Muscle layer of colon (tissue), 2 donors: ENCODE measurements around the gene LRP1.

Source experiments
- H3K27ac ChIP-seq: one replicate; pipeline ENCODE4 v1.7.0; 2013; ENCODE audit warnings: low read depth, mild to moderate bottlenecking, low read length, moderate library complexity
- H3K27me3 ChIP-seq, 2 donors: one replicate each; pipeline ENCODE4 v1.7.0; 2013; ENCODE audit warnings: low read length in 2 of 2, mild to moderate bottlenecking in 2 of 2; ENCODE audit not compliant: insufficient read depth in 2 of 2, control insufficient read depth in 1 of 2
- H3K36me3 ChIP-seq: one replicate; pipeline ENCODE4 v1.7.0; 2013; ENCODE audit warnings: mild to moderate bottlenecking, low read length; ENCODE audit not compliant: insufficient read depth
- H3K4me1 ChIP-seq: one replicate; pipeline ENCODE4 v1.7.0; 2013; ENCODE audit warnings: mild to moderate bottlenecking, low read length; ENCODE audit not compliant: insufficient read depth
- H3K4me3 ChIP-seq, 2 donors: one replicate each; pipeline ENCODE4 v1.7.0; 2013; ENCODE audit warnings: low read length in 2 of 2, low read depth in 1 of 2, mild to moderate bottlenecking in 1 of 2, moderate library complexity in 1 of 2
- H3K9ac ChIP-seq: one replicate; pipeline ENCODE4 v1.7.0; 2013; ENCODE audit warnings: low read length
- H3K9me3 ChIP-seq: one replicate; pipeline ENCODE4 v1.7.0; 2013; ENCODE audit warnings: mild to moderate bottlenecking, low read length
- donor health status: abdominal sarcoma.
- donor health status: Adenocarcinoma of cecum.

LRP1 gene

DNA sequence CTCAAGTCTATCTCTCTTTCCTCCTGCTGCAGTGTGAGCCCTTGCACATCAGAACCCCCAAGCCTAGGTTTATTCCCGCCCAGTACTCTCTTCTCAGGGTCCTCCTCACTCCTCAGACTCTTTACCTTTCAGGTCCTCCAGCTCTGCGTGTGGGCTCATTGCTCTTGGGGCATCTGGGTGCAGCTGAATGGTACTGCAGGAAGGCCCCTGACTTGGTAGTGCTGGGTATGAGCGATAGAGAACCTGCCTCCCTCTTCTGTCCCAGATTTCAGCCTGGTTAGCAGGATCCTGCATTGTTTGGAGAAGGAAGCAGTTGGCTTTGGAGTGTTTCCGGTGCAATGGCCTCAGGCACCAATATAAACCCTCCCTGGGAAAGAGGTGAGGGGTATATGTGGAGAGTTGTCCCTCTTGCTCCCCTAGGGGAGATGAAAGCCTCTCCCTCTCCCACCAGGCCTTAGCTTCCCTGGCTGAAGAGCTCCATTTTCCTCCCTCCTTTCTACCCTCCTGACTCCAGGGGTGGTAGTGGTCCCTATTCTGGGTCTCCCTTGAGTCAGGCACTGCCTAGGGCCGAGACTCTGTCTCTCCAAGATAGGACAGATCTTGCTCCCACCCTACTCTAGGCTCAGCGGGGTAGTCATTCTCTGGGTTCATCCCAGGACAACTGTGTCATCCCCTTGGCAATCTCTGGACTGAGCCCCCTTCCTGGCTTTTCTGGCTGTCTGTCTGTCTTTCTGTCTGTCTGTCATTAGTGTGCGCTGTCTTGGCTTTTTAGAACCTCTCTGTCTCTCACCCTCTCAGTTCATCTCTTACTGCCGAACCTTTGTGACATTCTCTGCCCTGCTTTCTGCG is 3.8 kb downstream of the LRP1 start:
- H3K9ac ChIP-seq: peak overlapping the region; percentile 9
- no peaks in the 10 kb centered on the region for H3K9me3 ChIP-seq
- peak overlapping the region; percentile 41 for H3K27ac ChIP-seq
- peaks cover 66% of the 10 kb centered on the region for H3K4me1 ChIP-seq
- H3K36me3 ChIP-seq: peaks cover 6% of the 10 kb centered on the region
- peak overlapping the region in 1 of 2 donors; percentile 76 for H3K4me3 ChIP-seq
- H3K27me3 ChIP-seq: no peaks in the 10 kb centered on the region

GRCh38 chr12:57133013-57133569 is 4.8 kb downstream of the LRP1 start:
- Histone ChIP-seq H3K36me3 (peaks cover 6% of the 10 kb centered on the region), H3K4me1 (peaks cover 71% of the 10 kb centered on the region), H3K9me3 (no peaks in the 10 kb centered on the region), H3K27ac (peak overlapping the region; percentile 41), H3K9ac (peak overlapping the region; percentile 9), H3K4me3 (peak overlapping the region in 1 of 2 donors; percentile 76), H3K27me3 (no peaks in the 10 kb centered on the region)

- peaks cover 72% of the 10 kb centered on the region for H3K4me1 ChIP-seq
- peak overlapping the region; percentile 32 for H3K27ac ChIP-seq
- H3K9me3 ChIP-seq: no peaks in the 10 kb centered on the region
- peaks cover 13% of the 10 kb centered on the region for H3K36me3 ChIP-seq
- no peak overlapping the region for H3K4me3 ChIP-seq
- no peak overlapping the region for H3K9ac ChIP-seq
- H3K27me3 ChIP-seq: no peaks in the 10 kb centered on the region
Observed at GRCh38 chr12:57133916-57134315, 5.6 kb downstream of the LRP1 start.

DNA sequence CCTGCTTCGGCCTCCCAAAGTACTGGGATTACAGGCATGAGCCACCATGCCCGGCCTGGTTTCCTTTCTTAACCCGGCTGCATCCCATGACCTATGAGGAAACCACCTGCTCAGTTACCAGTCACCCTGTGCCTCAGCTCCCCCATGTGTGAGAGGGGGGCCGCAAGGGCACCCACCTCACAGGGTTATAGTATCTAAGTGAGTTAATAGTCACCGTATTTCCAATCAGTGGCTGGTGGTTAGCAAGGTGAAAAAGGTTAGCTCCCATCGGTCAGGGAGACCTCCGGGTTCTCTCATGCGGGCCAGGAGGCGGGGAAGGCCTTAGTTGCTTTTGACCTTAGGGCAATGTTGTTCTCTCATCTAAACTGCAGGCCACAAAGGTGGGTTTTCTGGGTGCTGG is 6.7 kb downstream of the LRP1 start:
- Histone ChIP-seq H3K36me3 (peaks cover 23% of the 10 kb centered on the region), H3K4me1 (peaks cover 69% of the 10 kb centered on the region), H3K4me3 (no peak overlapping the region), H3K27ac (peak overlapping the region; percentile 56), H3K9me3 (no peaks in the 10 kb centered on the region), H3K9ac (peak overlapping the region; percentile 9), H3K27me3 (no peaks in the 10 kb centered on the region)

- H3K27ac ChIP-seq: peak overlapping the region; percentile 56
- peak overlapping the region; percentile 7 to 17 for H3K4me3 ChIP-seq
- peaks cover 31% of the 10 kb centered on the region for H3K36me3 ChIP-seq
- peak overlapping the region; percentile 9 for H3K9ac ChIP-seq
- H3K4me1 ChIP-seq: peaks cover 61% of the 10 kb centered on the region
- H3K9me3 ChIP-seq: no peaks in the 10 kb centered on the region
- no peaks in the 10 kb centered on the region for H3K27me3 ChIP-seq
Observed at GRCh38 chr12:57135527-57136326, 7.4 kb downstream of the LRP1 start.

- Histone ChIP-seq H3K4me1 (peaks cover 43% of the 10 kb centered on the region), H3K27me3 (no peaks in the 10 kb centered on the region), H3K4me3 (no peak overlapping the region), H3K9me3 (no peaks in the 10 kb centered on the region), H3K9ac (no peak overlapping the region), H3K27ac (peak overlapping the region; percentile 14), H3K36me3 (peaks cover 54% of the 10 kb centered on the region)
Observed at GRCh38 chr12:57138526-57139272, 10.4 kb downstream of the LRP1 start.

DNA sequence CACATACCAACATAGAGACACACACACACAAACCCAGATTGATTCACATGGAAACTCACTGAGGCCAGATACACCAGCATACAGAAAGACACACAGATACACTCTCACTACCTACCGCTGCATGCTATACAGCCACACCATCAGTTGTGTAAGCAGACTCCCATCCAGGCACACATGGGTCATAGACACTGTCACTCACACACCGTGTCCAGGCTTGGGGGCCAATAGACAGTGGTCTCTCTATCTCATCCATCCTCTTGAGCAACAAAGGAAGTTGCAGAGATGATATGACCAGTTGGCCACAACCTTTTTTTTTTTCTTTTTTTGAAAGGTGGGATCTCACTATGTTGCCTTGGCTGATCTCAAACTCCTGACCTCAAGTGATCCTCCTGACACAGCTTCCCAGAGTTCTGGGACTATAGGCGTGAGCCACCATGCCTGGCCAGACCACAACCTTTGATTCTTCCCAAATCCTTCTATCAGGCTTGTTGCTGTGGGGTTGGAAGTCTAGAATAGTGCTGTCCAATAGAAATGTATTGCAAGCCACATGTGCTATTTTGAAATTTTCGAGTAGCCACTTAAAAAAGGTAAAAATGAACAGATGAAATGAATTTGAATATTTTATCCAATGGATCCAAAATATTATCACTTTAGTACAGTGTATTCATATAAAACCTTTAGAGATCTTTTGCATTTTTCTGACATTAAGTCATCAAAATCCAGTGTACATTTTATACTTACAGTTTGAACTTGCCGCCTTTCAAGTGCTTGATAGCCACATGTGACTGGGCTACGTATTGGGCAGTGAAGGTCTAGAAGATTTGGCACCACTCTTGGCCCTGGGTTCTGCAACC is 11.7 kb downstream of the LRP1 start:
- Histone ChIP-seq H3K4me1 (peaks cover 37% of the 10 kb centered on the region), H3K27ac (no peak overlapping the region)

DNA sequence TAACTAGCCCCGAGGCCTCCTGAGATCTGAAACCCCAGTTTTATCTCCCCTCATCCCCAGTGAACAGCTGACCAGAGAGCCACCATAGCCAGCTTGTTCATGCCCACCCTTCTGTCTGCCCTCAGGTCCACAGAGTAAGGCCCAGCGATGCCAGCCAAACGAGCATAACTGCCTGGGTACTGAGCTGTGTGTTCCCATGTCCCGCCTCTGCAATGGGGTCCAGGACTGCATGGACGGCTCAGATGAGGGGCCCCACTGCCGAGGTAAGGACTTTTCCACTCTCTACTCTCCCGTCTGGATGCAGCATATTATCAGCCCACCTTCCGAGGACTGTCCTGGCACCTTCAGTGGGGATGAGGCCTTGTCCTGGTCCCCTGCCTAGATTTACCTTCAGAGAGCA is 13.0 kb downstream of the LRP1 start:
- Histone ChIP-seq H3K9ac (no peak overlapping the region), H3K4me3 (no peak overlapping the region), H3K27me3 (no peaks in the 10 kb centered on the region), H3K4me1 (peaks cover 34% of the 10 kb centered on the region), H3K27ac (no peak overlapping the region), H3K9me3 (no peaks in the 10 kb centered on the region), H3K36me3 (peaks cover 79% of the 10 kb centered on the region)

More for the DNA sequence above, 11.7 kb downstream of the LRP1 start:
- H3K4me3 ChIP-seq: no peak overlapping the region
- H3K36me3 ChIP-seq: peaks cover 67% of the 10 kb centered on the region
- no peaks in the 10 kb centered on the region for H3K27me3 ChIP-seq
- H3K9me3 ChIP-seq: no peaks in the 10 kb centered on the region
- no peak overlapping the region for H3K9ac ChIP-seq

DNA sequence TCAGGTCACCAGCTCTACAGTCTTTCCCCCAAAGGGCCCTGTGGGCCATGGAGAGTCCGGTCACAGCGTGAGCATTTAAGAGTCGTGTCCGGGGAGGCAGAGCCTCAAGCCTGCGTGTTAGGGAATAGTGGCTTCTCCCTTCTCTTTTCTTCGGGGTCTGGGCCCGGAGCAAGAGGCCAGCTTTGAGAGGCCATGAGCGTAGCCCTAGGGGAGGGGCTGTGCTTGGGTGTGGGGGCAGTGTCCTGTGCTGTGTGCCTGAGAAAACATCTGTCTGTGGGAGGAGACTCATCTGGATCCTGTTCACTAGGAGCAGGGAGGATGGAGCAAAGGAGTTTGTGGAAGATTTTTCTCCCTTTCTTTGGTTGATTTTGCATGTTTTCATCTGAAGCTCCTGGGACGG is 13.8 kb downstream of the LRP1 start:
- peaks cover 36% of the 10 kb centered on the region for H3K4me1 ChIP-seq
- H3K9me3 ChIP-seq: no peaks in the 10 kb centered on the region
- peaks cover 87% of the 10 kb centered on the region for H3K36me3 ChIP-seq
- no peak overlapping the region for H3K27ac ChIP-seq
- no peak overlapping the region for H3K9ac ChIP-seq
- H3K27me3 ChIP-seq: no peaks in the 10 kb centered on the region
- no peak overlapping the region for H3K4me3 ChIP-seq

DNA sequence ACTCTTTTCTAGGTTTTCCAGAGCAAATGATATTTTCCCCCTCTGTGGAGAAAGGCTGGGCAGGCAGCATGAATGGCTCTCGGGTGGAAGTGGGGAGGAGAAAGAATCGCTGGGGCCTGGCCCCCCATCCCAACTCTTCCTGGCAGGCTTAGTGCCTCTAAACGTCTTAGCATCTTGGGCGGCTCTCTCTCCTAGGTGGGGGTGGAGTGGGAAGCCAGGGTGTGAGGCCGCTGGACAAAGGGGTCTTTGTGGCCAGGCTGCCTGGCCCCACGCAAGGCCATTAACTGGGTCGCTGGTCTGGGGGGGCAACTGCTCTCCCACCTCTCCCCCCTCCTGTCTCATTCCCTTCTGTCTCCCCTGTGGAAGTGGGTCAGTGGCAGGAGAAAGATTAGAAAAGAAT is 14.4 kb downstream of the LRP1 start:
- no peaks in the 10 kb centered on the region for H3K9me3 ChIP-seq
- no peaks in the 10 kb centered on the region for H3K27me3 ChIP-seq
- peaks cover 40% of the 10 kb centered on the region for H3K4me1 ChIP-seq
- no peak overlapping the region for H3K9ac ChIP-seq
- no peak overlapping the region for H3K27ac ChIP-seq
- H3K36me3 ChIP-seq: peaks cover 87% of the 10 kb centered on the region
- H3K4me3 ChIP-seq: no peak overlapping the region
